Gastrocnemius medialis (tissue), 4 donors: Measurements from ENCODE around the gene FNDC3A.

Source experiments
- CTCF ChIP-seq, 5 experiments: fragments of 450-650 bp in 3 of 5; fragments of 200-600 bp in 2 of 5; sonication (generic) in 2 of 5; IDR thresholded peaks in 4 of 5; conservative IDR thresholded peaks in 1 of 5; 1 replicate in 4 of 5; 2 replicates in 1 of 5; pipeline ENCODE4 v1.5.1; 2016 to 2019; ENCODE audit warnings: antibody characterized with exemption in 5 of 5, mild to moderate bottlenecking in 3 of 5, moderate library complexity in 3 of 5
- POLR2A ChIP-seq, 2 donors: fragments of 450-650 bp; IDR thresholded peaks; one replicate each; pipeline ENCODE4 v1.6.1; 2017; ENCODE audit warnings: antibody characterized with exemption in 2 of 2, mild to moderate bottlenecking in 2 of 2, moderate library complexity in 2 of 2

DNA sequence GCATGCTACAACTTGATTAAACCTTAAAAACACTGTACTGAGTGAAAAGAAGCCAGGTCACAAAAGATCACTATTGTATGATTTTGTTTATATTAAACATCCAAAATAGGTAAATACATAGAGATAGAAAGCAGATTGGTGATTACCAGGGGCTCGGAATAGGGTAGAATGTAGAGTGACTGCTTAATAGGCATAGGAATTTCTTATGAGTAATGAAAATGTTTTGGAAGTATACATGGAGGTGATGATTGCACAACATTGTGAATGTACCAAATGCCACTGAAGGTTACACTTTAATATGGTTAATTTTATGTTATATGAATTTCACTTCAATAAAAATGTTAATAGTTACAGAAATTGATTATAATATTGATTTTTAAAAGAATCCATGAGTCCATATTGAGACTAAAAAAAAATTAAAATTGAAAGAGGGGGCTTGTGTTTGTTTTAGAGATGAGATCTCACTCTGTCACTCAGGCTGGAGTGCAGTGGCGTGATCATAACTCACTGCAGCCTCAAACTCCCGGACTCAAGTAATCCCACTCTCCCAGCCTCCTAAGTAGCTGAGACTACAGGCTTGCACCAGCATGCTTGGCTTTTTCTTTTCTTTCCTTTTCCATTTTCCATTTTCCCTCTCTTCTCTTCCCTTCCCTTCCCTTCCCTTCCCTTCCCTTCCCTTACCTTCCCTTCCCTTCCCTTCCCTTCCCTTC is 85.1 kb downstream of the FNDC3A start:
- no peak for TF ChIP-seq CTCF (IDR thresholded peaks at IDR 0.05 in 4 of 5, conservative IDR thresholded peaks at IDR 0.05 in 1 of 5)
- no peak for TF ChIP-seq POLR2A (IDR thresholded peaks at IDR 0.05)
